Mesenchymal stem cell (in vitro differentiated cells and primary cell): ENCODE results near the gene PAK5.

Experiments used
- DNase-seq: peaks from one replicate; pipeline ENCODE4 v3.0.0-alpha.2; 2013
- H2AFZ ChIP-seq: one replicate; pipeline ENCODE4 v1.6.1; 2013; ENCODE audit warnings: low read depth, mild to moderate bottlenecking, control low read depth, inconsistent platforms, low read length, moderate library complexity
- H2AK5ac ChIP-seq: 2 replicates; pipeline ENCODE4 v1.6.1; 2013; ENCODE audit warnings: low read length, moderate library complexity, mild to moderate bottlenecking, inconsistent platforms; ENCODE audit not compliant: severe bottlenecking
- H2BK120ac ChIP-seq: one replicate; pipeline ENCODE4 v1.6.1; 2013; ENCODE audit warnings: low read depth, mild to moderate bottlenecking, inconsistent platforms, low read length, moderate library complexity
- H2BK12ac ChIP-seq, 2 experiments: one replicate each; pipeline ENCODE4 v1.6.1; 2013; ENCODE audit warnings: inconsistent platforms in 2 of 2, low read length in 2 of 2, mild to moderate bottlenecking in 2 of 2, moderate library complexity in 2 of 2, control low read depth in 1 of 2
- H2BK15ac ChIP-seq: one replicate; pipeline ENCODE4 v1.6.1; 2013; ENCODE audit warnings: mild to moderate bottlenecking, low read depth, inconsistent platforms; ENCODE audit not compliant: poor library complexity, severe bottlenecking
- H2BK5ac ChIP-seq: 2 replicates; pipeline ENCODE4 v1.6.1; 2013; ENCODE audit warnings: low read depth, mild to moderate bottlenecking, low read length, control low read depth, inconsistent platforms; ENCODE audit not compliant: poor library complexity, severe bottlenecking
- H3K14ac ChIP-seq, 2 experiments: one replicate each; pipeline ENCODE4 v1.6.1; 2013; ENCODE audit warnings: inconsistent platforms in 2 of 2, low read length in 2 of 2, control low read depth in 1 of 2, mild to moderate bottlenecking in 1 of 2, moderate library complexity in 1 of 2
- H3K18ac ChIP-seq, 2 experiments: one replicate each; pipeline ENCODE4 v1.6.1; 2013; ENCODE audit warnings: inconsistent platforms in 2 of 2, low read length in 2 of 2, control low read depth in 1 of 2, low read depth in 1 of 2, mild to moderate bottlenecking in 1 of 2
- H3K23ac ChIP-seq, 2 experiments: one replicate each; pipeline ENCODE4 v1.6.1; 2013; ENCODE audit warnings: inconsistent platforms in 2 of 2, low read length in 2 of 2, mild to moderate bottlenecking in 2 of 2, moderate library complexity in 2 of 2, control low read depth in 1 of 2
- H3K27ac ChIP-seq: 2 replicates; pipeline ENCODE4 v1.5.1; 2013; ENCODE audit warnings: mild to moderate bottlenecking, moderate library complexity, low read length, control low read depth, inconsistent platforms; ENCODE audit not compliant: poor library complexity, severe bottlenecking
- H3K27me3 ChIP-seq, 2 experiments: 2 replicates each; pipeline versions ENCODE4 v1.6.1 to v1.7.0; 2013; ENCODE audit warnings: low read length in 2 of 2, mild to moderate bottlenecking in 2 of 2, moderate library complexity in 2 of 2, control low read depth in 1 of 2, inconsistent platforms in 1 of 2; ENCODE audit not compliant: control insufficient read depth in 1 of 2, insufficient read depth in 1 of 2
- H3K36me3 ChIP-seq, 2 experiments: 2 replicates each; pipeline versions ENCODE4 v1.6.1 to v1.7.0; 2013; ENCODE audit warnings: low read length in 2 of 2, control low read depth in 1 of 2, inconsistent platforms in 1 of 2, low read depth in 1 of 2, mild to moderate bottlenecking in 1 of 2; ENCODE audit not compliant: insufficient read depth in 2 of 2, control insufficient read depth in 1 of 2
- H3K4ac ChIP-seq, 2 experiments: one replicate each; pipeline ENCODE4 v1.6.1; 2013; ENCODE audit warnings: inconsistent platforms in 2 of 2, low read length in 2 of 2, mild to moderate bottlenecking in 2 of 2, moderate library complexity in 2 of 2, control low read depth in 1 of 2, low read depth in 1 of 2
- H3K4me1 ChIP-seq: 2 replicates; pipeline ENCODE4 v1.6.1; 2013; ENCODE audit warnings: low read depth, low read length, control low read depth; ENCODE audit not compliant: control insufficient read depth, insufficient read depth
- H3K4me2 ChIP-seq: 2 replicates; pipeline ENCODE4 v1.6.1; 2013; ENCODE audit warnings: low read length, mild to moderate bottlenecking, inconsistent platforms; ENCODE audit not compliant: poor library complexity, severe bottlenecking
- H3K4me3 ChIP-seq, 2 experiments: 2 replicates each; pipeline versions ENCODE4 v1.5.1 to v1.7.0; 2013; ENCODE audit warnings: low read length in 2 of 2, mild to moderate bottlenecking in 2 of 2, control low read depth in 1 of 2, low read depth in 1 of 2; ENCODE audit not compliant: insufficient read depth in 1 of 2
- H3K79me1 ChIP-seq: replicated peaks from 2 replicates; pipeline ENCODE4 v1.6.1; 2013; ENCODE audit warnings: mild to moderate bottlenecking, control low read depth, low read length, inconsistent platforms; ENCODE audit not compliant: poor library complexity, severe bottlenecking
- H3K9ac ChIP-seq: 2 replicates; pipeline ENCODE4 v1.7.0; 2013; ENCODE audit warnings: mild to moderate bottlenecking, low read length, moderate library complexity
- H3K9me3 ChIP-seq: 2 replicates; pipeline ENCODE4 v1.7.0; 2013; ENCODE audit warnings: mild to moderate bottlenecking, low read length; ENCODE audit not compliant: control insufficient read depth
- H4K8ac ChIP-seq: one replicate; pipeline ENCODE4 v1.6.1; 2013; ENCODE audit warnings: inconsistent platforms, mild to moderate bottlenecking, low read length, moderate library complexity
- H4K91ac ChIP-seq: one replicate; pipeline ENCODE4 v1.6.1; 2013; ENCODE audit warnings: mild to moderate bottlenecking, low read length, inconsistent platforms
- WGBS: methylation state at CpG from one replicate; pipeline ENCODE4 v1.1.7; 2013; ENCODE audit warnings: mixed read lengths; 5-methylcytosine and 5-hydroxymethylcytosine counted together

The PAK5 gene

GRCh38 chr20:9493803-9494202, 345.1 kb downstream of the PAK5 start:
- no peak overlapping the region for H2BK5ac ChIP-seq

DNA sequence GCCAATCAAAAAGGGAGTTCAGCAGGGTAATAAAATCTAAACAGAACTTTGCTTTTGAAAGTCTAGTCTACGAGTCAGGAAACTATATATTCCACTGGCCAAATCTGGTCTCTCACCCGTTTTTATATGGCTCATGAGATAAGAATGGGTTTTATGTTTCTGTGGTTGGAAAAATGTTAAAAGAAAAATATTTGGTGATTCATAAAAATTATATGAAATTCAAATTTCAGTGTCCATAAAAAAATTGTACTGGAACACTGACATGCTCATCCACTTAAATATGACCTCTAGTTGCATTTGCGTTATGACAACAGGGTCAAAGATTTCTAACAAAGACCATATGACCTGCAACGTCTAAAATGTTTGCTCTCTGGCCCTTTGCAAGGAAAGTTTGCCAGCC, 346.8 kb downstream of the PAK5 start:
- Histone ChIP-seq H3K4me2 (no peak overlapping the region), H3K36me3 (no peaks in the 10 kb centered on the region), H3K18ac (no peak overlapping the region), H4K8ac (no peak overlapping the region), H2AK5ac (no peak overlapping the region), H2BK15ac (no peak overlapping the region), H2BK12ac (no peak overlapping the region), H3K27me3 (peaks cover 3 to 32% of the 10 kb centered on the region in 2 experiments), H3K9me3 (peaks cover 4% of the 10 kb centered on the region), H3K27ac (no peak overlapping the region), H4K91ac (no peak overlapping the region), H3K79me1 (no peaks in the 10 kb centered on the region), H2BK5ac (no peak overlapping the region), H3K4me1 (no peaks in the 10 kb centered on the region), H2AFZ (no peak overlapping the region), H3K14ac (no peak overlapping the region), H3K4ac (no peak overlapping the region), H3K23ac (no peak overlapping the region), H2BK120ac (no peak overlapping the region), H3K9ac (no peak overlapping the region), H3K4me3 (no peak overlapping the region)
- DNase-seq = no peak
- 83% methylated on average over 3 of the region's 4 CpGs for WGBS

More at GRCh38 chr20:9493803-9494202, 345.1 kb downstream of the PAK5 start:
- no CpG with 5 or more reads among the region's 2 CpGs for WGBS
- H2AK5ac ChIP-seq = no peak overlapping the region
- no peak overlapping the region for H3K4ac ChIP-seq
- no peak overlapping the region for H2BK12ac ChIP-seq
- H4K8ac ChIP-seq = no peak overlapping the region
- H3K14ac ChIP-seq = no peak overlapping the region
- H3K23ac ChIP-seq = no peak overlapping the region
- H3K9ac ChIP-seq = no peak overlapping the region
- no peaks in the 10 kb centered on the region for H3K4me1 ChIP-seq
- no peaks in the 10 kb centered on the region for H3K79me1 ChIP-seq
- H3K27me3 ChIP-seq = peaks cover 3 to 25% of the 10 kb centered on the region in 2 experiments
- peaks cover 4% of the 10 kb centered on the region for H3K9me3 ChIP-seq
- H3K4me3 ChIP-seq = no peak overlapping the region
- DNase-seq = no peak
- no peak overlapping the region for H3K27ac ChIP-seq
- H2BK120ac ChIP-seq = no peak overlapping the region
- no peak overlapping the region for H3K4me2 ChIP-seq
- H3K18ac ChIP-seq = no peak overlapping the region
- no peaks in the 10 kb centered on the region for H3K36me3 ChIP-seq
- no peak overlapping the region for H4K91ac ChIP-seq
- no peak overlapping the region for H2BK15ac ChIP-seq
- no peak overlapping the region for H2AFZ ChIP-seq

GRCh38 chr20:9491324-9491723, 347.6 kb downstream of the PAK5 start:
- Histone ChIP-seq H2BK12ac (no peak overlapping the region), H2AK5ac (no peak overlapping the region), H3K4me2 (no peak overlapping the region), H2BK120ac (no peak overlapping the region), H3K27ac (no peak overlapping the region), H3K27me3 (peaks cover 3 to 34% of the 10 kb centered on the region in 2 experiments), H3K23ac (no peak overlapping the region), H3K9me3 (peaks cover 4% of the 10 kb centered on the region), H3K4me3 (no peak overlapping the region), H3K14ac (no peak overlapping the region), H2AFZ (no peak overlapping the region), H3K18ac (no peak overlapping the region), H4K8ac (no peak overlapping the region), H3K36me3 (no peaks in the 10 kb centered on the region), H2BK5ac (no peak overlapping the region), H4K91ac (no peak overlapping the region), H3K79me1 (no peaks in the 10 kb centered on the region), H2BK15ac (no peak overlapping the region), H3K4ac (no peak overlapping the region), H3K9ac (no peak overlapping the region), H3K4me1 (no peaks in the 10 kb centered on the region)
- 80% methylated on average over 1 of the region's 1 CpG for WGBS
- no peak for DNase-seq

DNA sequence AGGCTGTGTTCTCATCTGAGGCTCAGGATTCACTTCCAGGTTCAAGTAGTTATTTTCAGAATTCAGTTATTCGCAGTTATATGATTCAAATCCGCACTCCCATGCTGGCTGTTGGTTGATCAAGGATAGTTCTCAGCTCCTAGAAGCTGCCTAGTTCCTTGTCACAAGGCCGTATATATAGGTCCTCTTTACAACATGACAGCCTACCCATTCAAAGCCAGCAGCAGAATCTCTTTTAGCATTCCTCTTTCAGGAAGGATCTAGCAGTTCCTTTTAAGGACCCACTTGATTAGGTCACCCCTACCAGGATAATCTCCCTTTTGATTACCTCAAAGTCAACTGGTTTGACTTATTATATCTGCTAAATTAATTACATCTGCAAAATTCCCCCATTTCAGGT, 348.2 kb downstream of the PAK5 start:
- no peak overlapping the region for H3K14ac ChIP-seq
- no peak overlapping the region for H4K8ac ChIP-seq
- H3K9me3 ChIP-seq = peaks cover 2% of the 10 kb centered on the region
- H4K91ac ChIP-seq = no peak overlapping the region
- H3K4me3 ChIP-seq = no peak overlapping the region
- H3K4ac ChIP-seq = no peak overlapping the region
- no peak overlapping the region for H2BK12ac ChIP-seq
- no peak overlapping the region for H2BK15ac ChIP-seq
- H3K18ac ChIP-seq = no peak overlapping the region
- H2AK5ac ChIP-seq = no peak overlapping the region
- H3K4me1 ChIP-seq = peaks cover under 1% of the 10 kb centered on the region
- no peaks in the 10 kb centered on the region for H3K36me3 ChIP-seq
- no peak overlapping the region for H2BK5ac ChIP-seq
- no peak overlapping the region for H2BK120ac ChIP-seq
- 94% methylated on average over 3 of the region's 3 CpGs for WGBS
- no peak overlapping the region for H2AFZ ChIP-seq
- H3K9ac ChIP-seq = no peak overlapping the region
- no peaks in the 10 kb centered on the region for H3K79me1 ChIP-seq
- H3K27ac ChIP-seq = no peak overlapping the region
- H3K27me3 ChIP-seq = peaks cover 2 to 37% of the 10 kb centered on the region in 2 experiments
- H3K23ac ChIP-seq = no peak overlapping the region
- DNase-seq = no peak
- H3K4me2 ChIP-seq = no peak overlapping the region
